Dendritic cell treated with granulocyte-macrophage colony-stimulating factor and Interleukin-4, amounts not matched to agents 40 ng/mL and 50 ng/mL, for 4 days (primary cell): ENCODE results near the gene RBM20.
A peak's percentile ranks its signal among the peaks of the same experiment; 100 is the strongest.
"Not testable (repeated sequence)": the region's sequence is repeated elsewhere in the genome, so short reads cannot be mapped to it uniquely, and the experiment has no call there.

Experiments
- H3K27ac Mint-ChIP-seq: one replicate; pipeline ENCODE4 v1.8.0; 2022; ENCODE audit warnings: mild to moderate bottlenecking, mixed read lengths
- H3K27me3 Mint-ChIP-seq: one replicate; pipeline ENCODE4 v1.8.0; 2022; ENCODE audit warnings: mild to moderate bottlenecking, mixed read lengths
- H3K36me3 Mint-ChIP-seq: one replicate; pipeline ENCODE4 v1.8.0; 2022; ENCODE audit warnings: low read depth, mixed read lengths
- H3K4me1 Mint-ChIP-seq: one replicate; pipeline ENCODE4 v1.8.0; 2022; ENCODE audit warnings: low read depth, mixed read lengths
- H3K4me3 Mint-ChIP-seq: one replicate; pipeline ENCODE4 v1.8.0; 2022; ENCODE audit warnings: mild to moderate bottlenecking, moderate library complexity, mixed read lengths
- H3K9me3 Mint-ChIP-seq: one replicate; pipeline ENCODE4 v1.8.0; 2022; ENCODE audit warnings: mixed read lengths
- intact Hi-C: fragments of 100-400 bp; cut with micrococcal nuclease; formaldehyde crosslinking; loops from one replicate; pipeline ENCODE4 v1.15.0; 2022

RBM20 gene

DNA sequence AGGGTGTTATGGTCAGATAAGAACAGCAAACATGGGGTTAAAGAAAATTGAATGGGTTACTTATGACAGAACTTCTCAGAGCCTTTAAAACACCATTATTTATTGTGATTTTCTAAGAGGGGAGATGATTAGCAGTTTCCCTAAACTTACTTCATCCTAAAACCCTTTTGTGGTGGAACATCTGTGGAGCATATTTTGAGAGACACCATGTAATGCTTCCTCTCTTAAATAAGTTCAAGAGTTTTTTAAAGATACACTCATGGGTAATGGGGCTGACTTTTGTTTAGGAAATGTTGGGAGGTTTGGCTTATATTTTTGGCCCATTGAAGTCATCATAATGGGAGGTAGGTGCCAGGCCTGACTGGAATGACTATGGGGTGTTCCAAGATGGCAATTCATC lies 219.2 kb downstream of the RBM20 start:
- intact Hi-C loops = no loop called here
- no peaks in the 10 kb centered on the region for H3K36me3 Mint-ChIP-seq
- H3K4me3 Mint-ChIP-seq = no peak overlapping the region
- peaks cover 83% of the 10 kb centered on the region for H3K4me1 Mint-ChIP-seq
- no peaks in the 10 kb centered on the region for H3K9me3 Mint-ChIP-seq
- no peaks in the 10 kb centered on the region for H3K27me3 Mint-ChIP-seq
- H3K27ac Mint-ChIP-seq = peak overlapping the region; percentile 99

DNA sequence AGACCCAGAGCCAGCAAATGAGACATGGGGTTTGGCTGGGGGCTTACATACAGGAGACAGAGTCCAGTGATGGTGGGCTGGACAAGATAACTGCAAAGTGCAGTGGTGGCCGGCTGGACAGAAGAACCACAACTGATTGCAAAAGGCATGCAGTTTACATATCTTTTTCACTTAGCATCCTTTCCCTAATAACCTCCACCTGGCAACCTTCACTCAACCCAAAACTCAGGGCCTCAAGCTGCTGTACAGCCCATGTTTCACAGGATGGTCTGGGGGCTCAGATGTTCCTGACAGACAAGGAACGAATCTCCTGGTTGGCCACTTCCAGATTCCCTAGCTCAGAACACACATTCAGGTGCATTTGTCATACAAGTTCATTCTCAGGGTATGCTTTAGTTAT lies 219.8 kb downstream of the RBM20 start:
- Mint-ChIP-seq H3K4me3 (no peak overlapping the region), H3K9me3 (no peaks in the 10 kb centered on the region), H3K4me1 (peaks cover 79% of the 10 kb centered on the region), H3K36me3 (no peaks in the 10 kb centered on the region), H3K27me3 (no peaks in the 10 kb centered on the region), H3K27ac (peak overlapping the region; percentile 99)
- intact Hi-C loops = loop anchor here (1.0 to 2.0 kb wide), 2 partner anchors 8 to 55 kb away; partner anchors contain the start of genes BBIP1 and SHOC2

DNA sequence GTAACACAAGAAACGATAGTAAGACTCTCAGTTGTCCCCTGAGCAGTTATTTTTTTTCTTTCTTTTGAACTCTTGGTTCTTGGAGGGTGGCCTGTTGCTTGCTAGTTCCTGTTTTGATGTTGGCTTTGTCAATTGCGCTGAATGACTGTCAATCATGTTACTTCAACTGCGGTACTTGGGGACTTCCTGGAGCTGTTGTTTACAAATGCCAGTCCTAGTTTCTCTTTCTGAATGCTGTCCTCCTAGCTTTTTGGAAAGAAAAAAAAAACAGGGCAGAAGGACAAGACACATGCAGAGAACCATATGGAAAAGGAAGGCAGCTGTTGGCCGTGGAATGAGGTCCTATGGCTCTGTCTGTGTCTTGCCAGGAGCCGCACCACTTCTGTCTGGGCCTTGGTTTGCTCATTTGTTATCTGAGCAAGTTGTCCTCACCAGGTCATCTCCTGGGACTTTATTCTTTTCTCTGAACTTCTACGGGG lies 220.6 kb downstream of the RBM20 start:
- Mint-ChIP-seq H3K36me3 (peaks cover 6% of the 10 kb centered on the region), H3K9me3 (no peaks in the 10 kb centered on the region), H3K27ac (peak overlapping the region; percentile 99), H3K4me3 (peak overlapping the region; percentile 77), H3K27me3 (no peaks in the 10 kb centered on the region), H3K4me1 (peaks cover 79% of the 10 kb centered on the region)
- intact Hi-C loops = loop anchor here (1.0 to 5.0 kb wide), 3 partner anchors 8 to 367 kb away; partner anchors contain the start of genes BBIP1, DUSP5 and SHOC2

DNA sequence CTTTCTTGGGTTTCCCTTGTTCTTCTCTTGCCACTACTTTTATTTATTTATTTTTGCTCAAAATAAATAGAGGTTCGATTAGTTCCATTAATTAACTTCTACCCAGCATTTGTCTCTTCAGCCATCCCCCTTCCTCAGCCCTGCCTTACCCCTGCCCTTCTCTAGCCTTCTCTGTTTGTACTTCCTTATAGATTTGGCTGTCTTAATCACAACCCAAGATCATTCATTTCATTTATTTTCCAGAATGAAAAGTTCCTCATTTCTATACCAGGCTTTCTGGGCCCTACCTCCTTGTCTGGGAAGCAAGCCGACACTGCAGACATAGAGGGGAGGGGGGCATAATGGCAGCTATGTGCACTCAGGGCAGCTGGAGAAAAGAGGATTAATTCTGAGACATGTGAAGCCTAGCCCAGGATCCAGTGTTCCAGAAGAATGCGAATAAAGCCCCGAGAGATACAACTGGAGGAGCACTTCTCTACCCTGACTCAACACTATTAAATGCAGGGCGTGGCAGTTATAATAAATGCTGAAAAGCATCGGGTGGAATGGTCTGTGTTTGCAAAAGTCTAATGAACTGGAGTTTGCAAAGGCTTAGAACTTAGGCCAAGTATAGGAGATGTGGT lies 221.2 kb downstream of the RBM20 start:
- no peaks in the 10 kb centered on the region for H3K9me3 Mint-ChIP-seq
- H3K4me1 Mint-ChIP-seq = peaks cover 79% of the 10 kb centered on the region
- peak overlapping the region; percentile 99 for H3K27ac Mint-ChIP-seq
- H3K36me3 Mint-ChIP-seq = peaks cover 6% of the 10 kb centered on the region
- H3K27me3 Mint-ChIP-seq = no peaks in the 10 kb centered on the region
- intact Hi-C loops = loop anchor here (2.0 to 5.0 kb wide), 2 partner anchors 54 to 368 kb away; partner anchors contain the start of genes BBIP1, DUSP5 and SHOC2
- H3K4me3 Mint-ChIP-seq = peak overlapping the region; percentile 77

DNA sequence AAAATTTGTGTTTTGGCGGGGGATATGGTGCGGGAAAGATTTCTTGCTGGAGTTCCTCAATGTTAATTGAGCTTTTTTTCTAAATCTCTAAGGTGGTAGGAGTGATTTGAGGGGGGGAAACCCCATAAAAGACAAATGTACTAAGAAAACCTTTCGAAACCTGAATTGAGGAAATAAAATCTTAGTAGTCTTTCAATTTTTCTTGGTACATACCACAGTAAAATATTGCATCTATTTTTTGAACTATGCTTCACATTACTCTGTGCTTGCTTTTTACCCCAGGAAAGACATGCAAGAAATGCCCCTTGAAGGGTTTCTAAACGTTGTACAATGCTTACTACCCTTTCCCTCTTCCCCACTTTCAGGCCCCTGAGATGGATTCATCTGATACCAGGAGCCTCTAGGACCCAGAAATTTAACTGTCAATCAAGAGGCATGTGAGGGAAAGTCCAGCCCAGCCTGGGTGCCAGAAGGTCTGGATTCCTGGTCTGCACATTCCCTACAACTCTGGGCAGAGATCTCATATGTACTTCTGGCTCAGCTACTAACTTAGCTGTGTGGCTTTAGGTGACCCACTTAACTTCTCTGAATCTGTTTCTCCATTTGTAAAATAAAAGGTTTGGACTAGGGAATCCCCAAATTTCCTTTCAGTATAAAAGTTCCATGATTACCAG lies 221.8 kb downstream of the RBM20 start:
- Mint-ChIP-seq H3K27ac (peak overlapping the region; percentile 99), H3K9me3 (no peaks in the 10 kb centered on the region), H3K27me3 (no peaks in the 10 kb centered on the region), H3K4me3 (no peak overlapping the region), H3K4me1 (peaks cover 79% of the 10 kb centered on the region), H3K36me3 (peaks cover 6% of the 10 kb centered on the region)
- intact Hi-C loops = loop anchor here (2.0 to 5.0 kb wide), 2 partner anchors 53 to 369 kb away; partner anchors contain the start of genes BBIP1, DUSP5 and SHOC2

DNA sequence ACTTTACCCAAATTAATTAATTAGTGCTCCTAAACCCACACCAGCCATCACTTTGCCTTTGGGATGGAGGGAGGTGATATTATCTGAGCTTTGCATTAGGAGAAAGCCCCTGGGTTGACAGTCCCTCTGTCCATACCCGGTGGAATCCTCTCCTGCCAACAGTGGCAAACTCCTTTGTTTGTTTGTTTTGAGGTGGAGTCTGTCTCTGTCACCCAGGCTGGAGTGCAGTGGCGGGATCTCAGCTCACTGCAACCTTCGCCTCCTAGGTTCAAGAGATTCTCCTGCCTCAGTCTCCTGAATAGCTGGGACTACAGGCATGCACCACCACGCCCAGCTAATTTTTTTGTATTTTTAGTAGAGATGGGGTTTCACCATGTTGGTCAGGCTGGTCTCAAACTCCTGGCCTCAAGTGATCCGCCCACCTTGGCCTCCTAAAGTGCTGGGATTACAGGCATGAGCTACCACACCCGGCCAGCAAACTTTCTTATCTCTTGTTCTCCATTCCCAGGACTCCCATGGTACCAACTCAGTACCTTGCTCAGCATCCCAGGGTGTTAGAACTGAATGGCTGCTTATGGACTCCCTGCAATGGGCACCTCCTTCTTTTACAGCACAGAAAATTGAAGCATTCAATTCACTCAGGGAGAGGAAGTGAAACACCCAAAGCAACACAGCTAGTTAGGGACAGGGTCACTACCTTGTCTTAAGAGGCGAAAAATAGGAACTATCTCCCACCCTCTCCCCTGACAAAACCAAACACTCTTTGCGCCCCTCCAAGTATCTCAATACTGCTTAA lies 223.1 kb downstream of the RBM20 start:
- peaks cover 17% of the 10 kb centered on the region for H3K36me3 Mint-ChIP-seq
- intact Hi-C loops = loop anchor here (5.0 kb wide), 1 partner anchor 370 kb away; the partner anchor contains the start of gene DUSP5
- peaks cover 79% of the 10 kb centered on the region for H3K4me1 Mint-ChIP-seq
- H3K9me3 Mint-ChIP-seq, H3K27me3 Mint-ChIP-seq: not testable (repeated sequence)
- peak overlapping the region; percentile 9 for H3K4me3 Mint-ChIP-seq
- peak overlapping the region; percentile 99 for H3K27ac Mint-ChIP-seq

DNA sequence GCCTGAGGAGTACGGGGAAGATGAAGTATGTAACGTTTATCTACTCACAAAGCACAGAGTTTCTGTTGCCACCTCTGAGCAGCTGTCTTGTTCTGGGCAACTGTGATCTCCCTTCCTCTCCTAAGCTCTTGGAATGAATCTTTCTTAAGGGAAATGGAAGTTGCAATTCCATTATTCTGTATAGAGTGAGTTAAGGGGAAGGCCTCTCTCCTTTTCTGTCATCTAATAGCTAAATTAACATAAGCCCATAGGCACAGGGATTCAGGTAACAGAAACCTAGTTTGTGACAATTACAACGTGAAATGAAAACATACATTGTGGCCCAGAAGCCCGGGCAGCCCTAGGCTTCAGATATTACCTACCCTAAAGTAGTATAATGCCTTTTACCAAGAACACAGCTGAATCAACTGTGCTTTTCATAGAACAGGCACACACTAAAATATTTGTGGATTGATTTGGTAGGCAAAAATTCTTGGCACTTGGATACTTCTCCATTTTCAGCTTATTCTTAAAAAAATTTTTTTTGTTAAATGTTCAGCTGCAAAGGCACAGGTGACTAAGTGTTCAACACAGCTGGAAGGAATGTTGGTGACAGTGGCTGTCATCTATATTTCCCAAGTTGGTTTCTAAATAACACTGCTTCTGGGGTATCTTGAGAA lies 223.8 kb downstream of the RBM20 start:
- Mint-ChIP-seq H3K4me1 (peaks cover 74% of the 10 kb centered on the region), H3K4me3 (peak overlapping the region; percentile 9), H3K36me3 (peaks cover 17% of the 10 kb centered on the region), H3K27ac (peak overlapping the region; percentile 99), H3K9me3 (no peaks in the 10 kb centered on the region), H3K27me3 (no peaks in the 10 kb centered on the region)
- intact Hi-C loops = loop anchor here (5.0 kb wide), 1 partner anchor 371 kb away; the partner anchor contains the start of gene DUSP5

DNA sequence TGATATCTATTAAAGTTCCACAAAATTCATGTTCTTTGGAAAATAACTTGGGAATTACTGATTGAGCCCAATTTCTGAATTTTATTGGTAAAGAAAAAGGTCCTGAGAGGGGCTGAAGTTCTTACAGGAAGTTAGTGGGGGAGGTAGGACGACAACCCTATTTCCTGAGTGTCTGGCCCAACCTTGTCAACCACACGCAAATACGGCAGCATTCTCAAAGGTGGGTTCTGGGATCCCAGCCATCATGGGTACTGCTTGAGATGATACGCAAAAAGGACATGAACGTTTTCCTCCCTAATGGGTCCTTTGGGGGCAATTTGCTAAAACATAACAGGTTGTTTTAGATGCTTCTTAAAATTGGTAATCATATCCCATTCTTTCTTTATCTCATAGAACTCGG lies 224.8 kb downstream of the RBM20 start:
- Mint-ChIP-seq H3K9me3 (no peaks in the 10 kb centered on the region), H3K36me3 (peaks cover 17% of the 10 kb centered on the region), H3K27ac (peak overlapping the region; percentile 99), H3K4me3 (no peak overlapping the region), H3K4me1 (peaks cover 64% of the 10 kb centered on the region), H3K27me3 (no peaks in the 10 kb centered on the region)
- intact Hi-C loops = loop anchor here (5.0 kb wide), 1 partner anchor 372 kb away; the partner anchor contains the start of gene DUSP5

DNA sequence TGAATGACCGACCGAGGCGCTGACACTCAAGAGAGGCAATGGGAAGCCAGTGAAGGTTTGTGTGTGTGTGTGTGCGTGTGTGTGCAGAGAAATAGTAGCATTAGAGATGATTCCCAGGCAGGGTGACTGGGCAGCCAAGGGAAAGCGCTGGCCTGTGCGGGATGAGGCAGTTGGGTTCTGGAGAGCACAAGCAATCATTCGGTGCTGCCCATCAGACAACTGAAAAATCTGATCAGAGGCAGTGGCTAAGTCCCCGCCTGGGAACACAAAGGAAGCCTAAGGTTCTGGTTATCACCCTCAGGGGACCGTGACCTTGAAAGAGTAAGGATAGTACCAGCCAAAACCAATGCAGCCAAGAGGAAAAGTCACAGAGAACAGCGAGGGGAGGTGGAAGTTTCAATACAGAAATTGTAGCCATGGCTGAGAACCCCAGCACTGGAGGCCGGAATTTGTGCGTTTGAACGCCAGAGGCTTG lies 226.7 kb downstream of the RBM20 start:
- Mint-ChIP-seq H3K27me3 (no peaks in the 10 kb centered on the region), H3K36me3 (peaks cover 21% of the 10 kb centered on the region), H3K4me3 (peak overlapping the region; percentile 86), H3K27ac (peak overlapping the region; percentile 99), H3K9me3 (no peaks in the 10 kb centered on the region), H3K4me1 (peaks cover 47% of the 10 kb centered on the region)
- intact Hi-C loops = loop anchor here (5.0 kb wide), 2 partner anchors 34 to 69 kb away; no protein-coding TSS in a partner anchor

DNA sequence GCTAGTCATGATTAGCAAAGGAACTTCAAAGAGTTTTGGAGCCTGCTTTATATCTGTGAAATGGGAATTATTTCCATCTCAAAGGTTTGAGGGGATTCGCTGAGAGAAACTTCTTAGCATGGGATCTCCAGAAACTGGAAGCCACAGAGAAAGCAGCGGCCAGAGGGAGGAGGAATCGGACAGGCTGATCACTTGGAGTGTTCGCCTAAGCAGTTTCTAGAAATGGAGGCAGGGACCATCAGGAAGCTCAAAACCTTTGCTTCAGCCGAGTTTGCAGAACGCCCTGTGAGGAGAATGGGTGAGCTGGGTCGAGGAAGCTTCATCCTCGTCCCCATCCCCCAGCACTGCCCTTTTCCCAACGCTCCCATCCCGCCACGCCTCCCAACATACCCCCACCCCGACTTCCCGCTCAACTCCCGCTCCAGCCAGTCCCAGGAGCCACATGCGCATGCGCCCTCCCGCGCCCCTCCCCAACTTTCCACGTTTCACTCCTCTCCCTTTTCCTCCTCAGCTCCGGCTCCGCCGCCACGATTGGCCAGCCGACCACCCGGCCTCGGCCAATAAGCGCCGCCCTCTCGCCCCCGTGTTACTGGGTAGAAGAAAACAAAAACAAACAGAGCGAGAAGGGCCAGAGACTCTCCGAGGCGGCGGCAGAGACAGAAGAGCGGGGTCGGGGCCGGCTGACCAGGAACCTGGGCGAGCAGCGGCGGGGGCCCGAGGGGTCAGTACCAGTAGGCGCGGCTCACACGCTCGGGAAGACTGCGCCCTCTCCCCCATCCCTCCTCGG lies 227.4 kb downstream of the RBM20 start, which contains the start of gene PDCD4:
TSS of gene PDCD4 (plus strand) at position 631 of the 787 bp plus-strand sequence. CDS start 4,100 bp downstream, outside the sequence.
- Mint-ChIP-seq H3K4me1 (peaks cover 41% of the 10 kb centered on the region), H3K9me3 (no peaks in the 10 kb centered on the region), H3K27ac (peak within 1 kb of the TSS; percentile 99), H3K4me3 (peak within 1 kb of the TSS; percentile 86), H3K36me3 (peaks cover 22% of the 10 kb centered on the region), H3K27me3 (no peaks in the 10 kb centered on the region)
- intact Hi-C loops = loop anchor here (1.0 to 5.0 kb wide), 3 partner anchors 7 to 69 kb away; no protein-coding TSS in a partner anchor

DNA sequence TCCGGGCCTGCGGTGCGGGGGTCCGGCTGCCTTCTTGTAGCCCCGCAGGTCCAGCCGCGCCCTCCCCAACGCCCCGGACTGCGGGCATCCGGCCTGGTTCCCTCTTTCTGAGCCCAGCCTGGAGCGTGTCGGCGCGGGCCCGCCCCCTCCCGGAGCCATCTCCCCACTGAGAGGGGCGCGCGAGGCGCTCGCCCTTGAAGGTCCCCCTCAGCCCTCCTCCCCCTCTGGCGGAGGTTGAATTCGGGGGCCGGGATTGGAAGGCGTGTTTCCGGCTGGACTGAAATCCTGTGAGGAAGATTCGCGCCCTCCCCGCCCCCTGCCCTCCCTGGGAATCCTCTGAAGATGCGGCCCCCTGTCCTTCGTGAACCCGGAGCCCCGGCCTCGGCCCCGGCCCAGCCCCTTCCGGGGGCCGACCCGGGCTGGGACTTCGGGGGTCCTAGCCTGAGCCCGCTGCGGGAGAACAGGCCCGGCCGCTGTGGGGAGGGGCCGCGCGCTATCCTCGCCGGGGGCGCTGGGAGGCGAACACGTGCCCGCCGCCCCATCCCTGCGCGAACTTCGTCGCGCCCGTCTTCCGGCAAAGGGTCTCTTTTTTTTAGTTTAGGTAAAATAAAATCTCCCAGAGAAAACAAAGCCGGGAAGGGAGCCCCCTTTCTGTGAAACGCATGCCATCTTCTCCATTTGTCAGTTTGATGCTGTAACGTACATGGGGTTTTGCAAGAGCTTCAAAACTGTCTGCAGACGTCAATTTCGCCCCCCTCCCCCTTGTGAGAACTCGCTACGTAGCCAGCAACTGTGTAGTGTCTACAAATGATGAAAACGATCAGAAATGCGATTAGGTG lies 228.2 kb downstream of the RBM20 start:
- H3K4me1 Mint-ChIP-seq = peaks cover 34% of the 10 kb centered on the region
- H3K36me3 Mint-ChIP-seq = peaks cover 22% of the 10 kb centered on the region
- no peaks in the 10 kb centered on the region for H3K9me3 Mint-ChIP-seq
- intact Hi-C loops = loop anchor here (1.0 to 5.0 kb wide), 3 partner anchors 8 to 70 kb away; no protein-coding TSS in a partner anchor
- H3K27ac Mint-ChIP-seq = peak overlapping the region; percentile 99
- H3K27me3 Mint-ChIP-seq = no peaks in the 10 kb centered on the region
- H3K4me3 Mint-ChIP-seq = peak overlapping the region; percentile 86
